HepG2 (cell line): ENCODE data around the gene SPX.

Source experiments
- CTCF ChIP-seq: sonication (generic); formaldehyde crosslinking; IDR thresholded peaks from 2 replicates; pipeline ENCODE4 v1.5.0; 2020; ENCODE audit warnings: mild to moderate bottlenecking, missing genetic modification reagents, moderate library complexity
- EP300 ChIP-seq, 3 experiments: sonication (generic) in 1 of 3; formaldehyde crosslinking in 1 of 3; IDR thresholded peaks; 2 replicates each; pipeline versions ENCODE4 v1.5.1 to v1.6.1; 2011 to 2020; ENCODE audit warnings: low read depth in 2 of 3, low read length in 2 of 3, borderline replicate concordance in 1 of 3, improper control_type of control experiment in 1 of 3, mild to moderate bottlenecking in 1 of 3, missing genetic modification reagents in 1 of 3, moderate library complexity in 1 of 3
- HMG20A ChIP-seq: IDR thresholded peaks from 2 replicates; pipeline ENCODE4 v1.6.1; 2016; ENCODE audit warnings: borderline replicate concordance
- KDM1A ChIP-seq: IDR thresholded peaks from 2 replicates; pipeline ENCODE4 v1.6.1; 2016; ENCODE audit warnings: missing compliant biosample characterization
- NR2C2 ChIP-seq: sonication (generic); formaldehyde crosslinking; IDR thresholded peaks from 2 replicates; pipeline ENCODE4 v1.4.0; 2020; ENCODE audit warnings: missing genetic modification reagents, mild to moderate bottlenecking, moderate library complexity, borderline replicate concordance
- RBM39 ChIP-seq: fragments of 200-400 bp; formaldehyde crosslinking; IDR thresholded peaks from one replicate; pipeline ENCODE4 v1.6.1; 2018; ENCODE audit warnings: antibody characterized with exemption, mild to moderate bottlenecking, low read depth, low read length; ENCODE audit not compliant: poor library complexity, severe bottlenecking
- SMC3 ChIP-seq: IDR thresholded peaks from 2 replicates; pipeline ENCODE4 v1.6.1; 2011; ENCODE audit warnings: low read length, improper control_type of control experiment
- TAF1 ChIP-seq: sonication (generic); formaldehyde crosslinking; IDR thresholded peaks from 2 replicates; pipeline ENCODE4 v1.4.0; 2020; ENCODE audit warnings: missing genetic modification reagents
- XBP1 ChIP-seq: sonication (generic); formaldehyde crosslinking; IDR thresholded peaks from 2 replicates; pipeline ENCODE4 v1.5.0; 2020; ENCODE audit warnings: missing genetic modification reagents
- ZFX ChIP-seq: sonication (generic); formaldehyde crosslinking; IDR thresholded peaks from 2 replicates; pipeline ENCODE4 v1.4.0; 2020; ENCODE audit warnings: mild to moderate bottlenecking, low read depth, missing genetic modification reagents, moderate library complexity
- ZNF691 ChIP-seq: sonication (generic); formaldehyde crosslinking; IDR thresholded peaks from 2 replicates; pipeline ENCODE4 v1.4.0; 2020; ENCODE audit warnings: missing genetic modification reagents, low read depth, mild to moderate bottlenecking, borderline replicate concordance

GRCh38 chr12:21552635-21553328 is 26.7 kb downstream of the SPX start:
- TF ChIP-seq SMC3, result no peak
- TF ChIP-seq CTCF, result no peak
- no peak for TF ChIP-seq NR2C2
- TF ChIP-seq EP300 (IDR thresholded peaks at IDR 0.05; ENCODE audit: low read depth in 2 of 2, low read length in 2 of 2), result no peak
- no peak for TF ChIP-seq EP300 (CRISPR knock-in tag; IDR thresholded peaks at IDR 0.05; ENCODE audit: borderline replicate concordance)
- no peak for TF ChIP-seq ZFX (CRISPR knock-in tag)
- no peak for TF ChIP-seq XBP1 (CRISPR knock-in tag)
- no peak for TF ChIP-seq ZNF691 (CRISPR knock-in tag)
- TF ChIP-seq TAF1 (CRISPR knock-in tag), result no peak
- TF ChIP-seq RBM39, result no peak
- no peak for TF ChIP-seq KDM1A
- no peak for TF ChIP-seq HMG20A (CRISPR knock-in tag)
